Measurements from ENCODE around the gene GEMIN5. TPM values are rescaled to one million over a fixed set of nuclear protein-coding genes. Genes with fewer than 3 reads are reported as not detected.

The GEMIN5 gene
- total and polyA plus RNA-seq, 2 experiments from 2014 or later, result 18.3 to 46.7 TPM

DNA sequence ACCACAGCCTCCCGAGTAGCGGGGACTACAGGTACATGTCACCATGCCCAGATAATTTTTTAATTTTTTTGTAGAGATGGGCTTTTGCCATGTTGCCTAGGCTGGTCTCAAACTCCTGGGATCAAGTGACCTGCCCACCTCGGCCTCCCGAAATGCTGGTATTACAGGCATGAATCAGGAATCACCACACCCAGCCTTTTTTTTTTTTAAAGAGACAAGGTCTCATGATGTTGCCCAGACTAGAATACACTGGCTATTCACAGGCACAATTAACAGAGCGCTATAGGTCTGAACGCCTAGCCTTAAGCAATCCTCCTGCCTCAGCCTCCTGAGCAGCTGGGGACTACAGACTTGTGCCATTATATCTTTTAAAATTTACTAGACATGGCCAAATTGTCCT, 36.1 kb downstream of the GEMIN5 start:
- TF ChIP-seq EZH2phosphoT487 (IDR thresholded peaks at IDR 0.05; ENCODE audit: unreplicated experiment) (no peak), CREB1 (CRISPR knock-in tag; IDR thresholded peaks at IDR 0.05; ENCODE audit: low read depth) (no peak), ZNF114 (CRISPR knock-in tag; IDR thresholded peaks at IDR 0.05) (no peak), POLR2AphosphoS5 (IDR thresholded peaks at IDR 0.05; ENCODE audit: low read depth) (no peak), JUNB (IDR thresholded peaks at IDR 0.05; ENCODE audit: unreplicated experiment) (no peak), STAT1 (IDR thresholded peaks at IDR 0.05; ENCODE audit: unreplicated experiment) (no peak), ZNF331 (CRISPR knock-in tag; IDR thresholded peaks at IDR 0.05; ENCODE audit: low read depth) (no peak), EZH2 (IDR thresholded peaks at IDR 0.05; ENCODE audit: low read depth, unreplicated experiment) (no peak), NANOG (IDR thresholded peaks at IDR 0.05; ENCODE audit: borderline replicate concordance) (no peak)
- TF ChIP-seq, protein P1, sequence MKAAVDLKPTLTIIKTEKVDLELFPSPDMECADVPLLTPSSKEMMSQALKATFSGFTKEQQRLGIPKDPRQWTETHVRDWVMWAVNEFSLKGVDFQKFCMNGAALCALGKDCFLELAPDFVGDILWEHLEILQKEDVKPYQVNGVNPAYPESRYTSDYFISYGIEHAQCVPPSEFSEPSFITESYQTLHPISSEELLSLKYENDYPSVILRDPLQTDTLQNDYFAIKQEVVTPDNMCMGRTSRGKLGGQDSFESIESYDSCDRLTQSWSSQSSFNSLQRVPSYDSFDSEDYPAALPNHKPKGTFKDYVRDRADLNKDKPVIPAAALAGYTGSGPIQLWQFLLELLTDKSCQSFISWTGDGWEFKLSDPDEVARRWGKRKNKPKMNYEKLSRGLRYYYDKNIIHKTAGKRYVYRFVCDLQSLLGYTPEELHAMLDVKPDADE (IDR thresholded peaks at IDR 0.05), result no peak
- TF ChIP-seq, protein P2, sequence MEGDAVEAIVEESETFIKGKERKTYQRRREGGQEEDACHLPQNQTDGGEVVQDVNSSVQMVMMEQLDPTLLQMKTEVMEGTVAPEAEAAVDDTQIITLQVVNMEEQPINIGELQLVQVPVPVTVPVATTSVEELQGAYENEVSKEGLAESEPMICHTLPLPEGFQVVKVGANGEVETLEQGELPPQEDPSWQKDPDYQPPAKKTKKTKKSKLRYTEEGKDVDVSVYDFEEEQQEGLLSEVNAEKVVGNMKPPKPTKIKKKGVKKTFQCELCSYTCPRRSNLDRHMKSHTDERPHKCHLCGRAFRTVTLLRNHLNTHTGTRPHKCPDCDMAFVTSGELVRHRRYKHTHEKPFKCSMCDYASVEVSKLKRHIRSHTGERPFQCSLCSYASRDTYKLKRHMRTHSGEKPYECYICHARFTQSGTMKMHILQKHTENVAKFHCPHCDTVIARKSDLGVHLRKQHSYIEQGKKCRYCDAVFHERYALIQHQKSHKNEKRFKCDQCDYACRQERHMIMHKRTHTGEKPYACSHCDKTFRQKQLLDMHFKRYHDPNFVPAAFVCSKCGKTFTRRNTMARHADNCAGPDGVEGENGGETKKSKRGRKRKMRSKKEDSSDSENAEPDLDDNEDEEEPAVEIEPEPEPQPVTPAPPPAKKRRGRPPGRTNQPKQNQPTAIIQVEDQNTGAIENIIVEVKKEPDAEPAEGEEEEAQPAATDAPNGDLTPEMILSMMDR (conservative IDR thresholded peaks at IDR 0.05; ENCODE audit: low read depth in 2 of 2), result no peak
- TF ChIP-seq, protein P3, sequence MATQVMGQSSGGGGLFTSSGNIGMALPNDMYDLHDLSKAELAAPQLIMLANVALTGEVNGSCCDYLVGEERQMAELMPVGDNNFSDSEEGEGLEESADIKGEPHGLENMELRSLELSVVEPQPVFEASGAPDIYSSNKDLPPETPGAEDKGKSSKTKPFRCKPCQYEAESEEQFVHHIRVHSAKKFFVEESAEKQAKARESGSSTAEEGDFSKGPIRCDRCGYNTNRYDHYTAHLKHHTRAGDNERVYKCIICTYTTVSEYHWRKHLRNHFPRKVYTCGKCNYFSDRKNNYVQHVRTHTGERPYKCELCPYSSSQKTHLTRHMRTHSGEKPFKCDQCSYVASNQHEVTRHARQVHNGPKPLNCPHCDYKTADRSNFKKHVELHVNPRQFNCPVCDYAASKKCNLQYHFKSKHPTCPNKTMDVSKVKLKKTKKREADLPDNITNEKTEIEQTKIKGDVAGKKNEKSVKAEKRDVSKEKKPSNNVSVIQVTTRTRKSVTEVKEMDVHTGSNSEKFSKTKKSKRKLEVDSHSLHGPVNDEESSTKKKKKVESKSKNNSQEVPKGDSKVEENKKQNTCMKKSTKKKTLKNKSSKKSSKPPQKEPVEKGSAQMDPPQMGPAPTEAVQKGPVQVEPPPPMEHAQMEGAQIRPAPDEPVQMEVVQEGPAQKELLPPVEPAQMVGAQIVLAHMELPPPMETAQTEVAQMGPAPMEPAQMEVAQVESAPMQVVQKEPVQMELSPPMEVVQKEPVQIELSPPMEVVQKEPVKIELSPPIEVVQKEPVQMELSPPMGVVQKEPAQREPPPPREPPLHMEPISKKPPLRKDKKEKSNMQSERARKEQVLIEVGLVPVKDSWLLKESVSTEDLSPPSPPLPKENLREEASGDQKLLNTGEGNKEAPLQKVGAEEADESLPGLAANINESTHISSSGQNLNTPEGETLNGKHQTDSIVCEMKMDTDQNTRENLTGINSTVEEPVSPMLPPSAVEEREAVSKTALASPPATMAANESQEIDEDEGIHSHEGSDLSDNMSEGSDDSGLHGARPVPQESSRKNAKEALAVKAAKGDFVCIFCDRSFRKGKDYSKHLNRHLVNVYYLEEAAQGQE (IDR thresholded peaks at IDR 0.05; ENCODE audit: unreplicated experiment), result no peak
- TF ChIP-seq, protein P4, sequence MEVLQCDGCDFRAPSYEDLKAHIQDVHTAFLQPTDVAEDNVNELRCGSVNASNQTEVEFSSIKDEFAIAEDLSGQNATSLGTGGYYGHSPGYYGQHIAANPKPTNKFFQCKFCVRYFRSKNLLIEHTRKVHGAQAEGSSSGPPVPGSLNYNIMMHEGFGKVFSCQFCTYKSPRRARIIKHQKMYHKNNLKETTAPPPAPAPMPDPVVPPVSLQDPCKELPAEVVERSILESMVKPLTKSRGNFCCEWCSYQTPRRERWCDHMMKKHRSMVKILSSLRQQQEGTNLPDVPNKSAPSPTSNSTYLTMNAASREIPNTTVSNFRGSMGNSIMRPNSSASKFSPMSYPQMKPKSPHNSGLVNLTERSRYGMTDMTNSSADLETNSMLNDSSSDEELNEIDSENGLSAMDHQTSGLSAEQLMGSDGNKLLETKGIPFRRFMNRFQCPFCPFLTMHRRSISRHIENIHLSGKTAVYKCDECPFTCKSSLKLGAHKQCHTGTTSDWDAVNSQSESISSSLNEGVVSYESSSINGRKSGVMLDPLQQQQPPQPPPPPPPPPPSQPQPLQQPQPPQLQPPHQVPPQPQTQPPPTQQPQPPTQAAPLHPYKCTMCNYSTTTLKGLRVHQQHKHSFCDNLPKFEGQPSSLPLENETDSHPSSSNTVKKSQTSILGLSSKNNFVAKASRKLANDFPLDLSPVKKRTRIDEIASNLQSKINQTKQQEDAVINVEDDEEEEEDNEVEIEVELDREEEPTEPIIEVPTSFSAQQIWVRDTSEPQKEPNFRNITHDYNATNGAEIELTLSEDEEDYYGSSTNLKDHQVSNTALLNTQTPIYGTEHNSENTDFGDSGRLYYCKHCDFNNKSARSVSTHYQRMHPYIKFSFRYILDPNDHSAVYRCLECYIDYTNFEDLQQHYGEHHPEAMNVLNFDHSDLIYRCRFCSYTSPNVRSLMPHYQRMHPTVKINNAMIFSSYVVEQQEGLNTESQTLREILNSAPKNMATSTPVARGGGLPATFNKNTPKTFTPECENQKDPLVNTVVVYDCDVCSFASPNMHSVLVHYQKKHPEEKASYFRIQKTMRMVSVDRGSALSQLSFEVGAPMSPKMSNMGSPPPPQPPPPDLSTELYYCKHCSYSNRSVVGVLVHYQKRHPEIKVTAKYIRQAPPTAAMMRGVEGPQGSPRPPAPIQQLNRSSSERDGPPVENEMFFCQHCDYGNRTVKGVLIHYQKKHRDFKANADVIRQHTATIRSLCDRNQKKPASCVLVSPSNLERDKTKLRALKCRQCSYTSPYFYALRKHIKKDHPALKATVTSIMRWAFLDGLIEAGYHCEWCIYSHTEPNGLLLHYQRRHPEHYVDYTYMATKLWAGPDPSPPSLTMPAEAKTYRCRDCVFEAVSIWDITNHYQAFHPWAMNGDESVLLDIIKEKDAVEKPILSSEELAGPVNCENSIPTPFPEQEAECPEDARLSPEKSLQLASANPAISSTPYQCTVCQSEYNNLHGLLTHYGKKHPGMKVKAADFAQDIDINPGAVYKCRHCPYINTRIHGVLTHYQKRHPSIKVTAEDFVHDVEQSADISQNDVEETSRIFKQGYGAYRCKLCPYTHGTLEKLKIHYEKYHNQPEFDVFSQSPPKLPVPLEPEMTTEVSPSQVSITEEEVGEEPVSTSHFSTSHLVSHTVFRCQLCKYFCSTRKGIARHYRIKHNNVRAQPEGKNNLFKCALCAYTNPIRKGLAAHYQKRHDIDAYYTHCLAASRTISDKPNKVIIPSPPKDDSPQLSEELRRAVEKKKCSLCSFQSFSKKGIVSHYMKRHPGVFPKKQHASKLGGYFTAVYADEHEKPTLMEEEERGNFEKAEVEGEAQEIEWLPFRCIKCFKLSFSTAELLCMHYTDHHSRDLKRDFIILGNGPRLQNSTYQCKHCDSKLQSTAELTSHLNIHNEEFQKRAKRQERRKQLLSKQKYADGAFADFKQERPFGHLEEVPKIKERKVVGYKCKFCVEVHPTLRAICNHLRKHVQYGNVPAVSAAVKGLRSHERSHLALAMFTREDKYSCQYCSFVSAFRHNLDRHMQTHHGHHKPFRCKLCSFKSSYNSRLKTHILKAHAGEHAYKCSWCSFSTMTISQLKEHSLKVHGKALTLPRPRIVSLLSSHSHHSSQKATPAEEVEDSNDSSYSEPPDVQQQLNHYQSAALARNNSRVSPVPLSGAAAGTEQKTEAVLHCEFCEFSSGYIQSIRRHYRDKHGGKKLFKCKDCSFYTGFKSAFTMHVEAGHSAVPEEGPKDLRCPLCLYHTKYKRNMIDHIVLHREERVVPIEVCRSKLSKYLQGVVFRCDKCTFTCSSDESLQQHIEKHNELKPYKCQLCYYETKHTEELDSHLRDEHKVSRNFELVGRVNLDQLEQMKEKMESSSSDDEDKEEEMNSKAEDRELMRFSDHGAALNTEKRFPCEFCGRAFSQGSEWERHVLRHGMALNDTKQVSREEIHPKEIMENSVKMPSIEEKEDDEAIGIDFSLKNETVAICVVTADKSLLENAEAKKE (CRISPR knock-in tag; IDR thresholded peaks at IDR 0.05), result no peak
- Mint-ChIP-seq H3K9me3 (no peaks in the 10 kb centered on the region), H3K4me3 (no peak overlapping the region), H3K36me3 (ENCODE audit: low read depth) (peaks cover 82% of the 10 kb centered on the region), H3K27me3 (ENCODE audit: insufficient read depth, low read depth, poor library complexity) (no peaks in the 10 kb centered on the region), H3K4me1 (no peaks in the 10 kb centered on the region), H3K27ac (no peak overlapping the region)
- DNase-seq (ENCODE audit: low spot score) (no peak), ATAC-seq (no peak)
- no peaks in the 10 kb centered on the region for H3K79me2 ChIP-seq (replicated peaks; ENCODE audit: insufficient read depth)
- no peaks in the 10 kb centered on the region for H3K4me1 ChIP-seq (ENCODE audit: insufficient read depth)
- no peaks in the 10 kb centered on the region for H3K9me2 ChIP-seq (ENCODE audit: insufficient read depth)
- no peaks in the 10 kb centered on the region; the same call in 1 of the 2 replicates for H4K20me1 ChIP-seq (replicated peaks; ENCODE audit: insufficient read depth)
- H3K27ac ChIP-seq (ENCODE audit: low read depth), result no peak overlapping the region
- no peak overlapping the region for H2AFZ ChIP-seq
- H3K27me3 ChIP-seq (ENCODE audit: insufficient read depth), result no peaks in the 10 kb centered on the region
- peaks cover 72% of the 10 kb centered on the region for H3K36me3 ChIP-seq (ENCODE audit: insufficient read depth)
- H3K4me3 ChIP-seq, result no peak overlapping the region
- H3F3A ChIP-seq (replicated peaks; ENCODE audit: low read depth), result no peaks in the 10 kb centered on the region
- H3K4me2 ChIP-seq, result no peak overlapping the region

Measured in GM23338 (cell line).